ENCODE measurements around the gene TMEM215. TPM values are rescaled to one million over a fixed set of nuclear protein-coding genes. Genes with fewer than 3 reads are reported as not detected.
"Not testable (repeated sequence)": the region's sequence is repeated elsewhere in the genome, so short reads cannot be mapped to it uniquely, and the experiment has no call there.

The TMEM215 gene
- not detected for total RNA-seq

GRCh38 chr9:32783168-32783891 is at the start of gene TMEM215:
Gene TMEM215 (plus strand): TSS chr9:32783540. CDS start chr9:32784184, 644 bp downstream.
- peaks cover 64% of the 10 kb centered on the region for H3K27me3 Mint-ChIP-seq

GRCh38 chr9:32735476-32735875 is 47.9 kb upstream of the TMEM215 start:
- H3K36me3 Mint-ChIP-seq, result no peaks in the 10 kb centered on the region
- no peak for DNase-seq
- H3K27me3 Mint-ChIP-seq, result no peaks in the 10 kb centered on the region

More at GRCh38 chr9:32783168-32783891, at the start of gene TMEM215:
- no peak for DNase-seq
- Mint-ChIP-seq H3K27ac (no peak within 1 kb of the TSS), H3K36me3 (no peaks in the 10 kb centered on the region), H3K9me3 (no peaks in the 10 kb centered on the region), H3K4me3 (no peak within 1 kb of the TSS), H3K4me1 (no peaks in the 10 kb centered on the region)

GRCh38 chr9:32737378-32737777 is 46.0 kb upstream of the TMEM215 start:
- no peak for DNase-seq
- Mint-ChIP-seq H3K9me3 (peaks cover 3% of the 10 kb centered on the region), H3K27ac (no peak overlapping the region), H3K4me3 (no peak overlapping the region), H3K4me1 (no peaks in the 10 kb centered on the region), H3K36me3 (no peaks in the 10 kb centered on the region), H3K27me3 (no peaks in the 10 kb centered on the region)

More at GRCh38 chr9:32735476-32735875, 47.9 kb upstream of the TMEM215 start:
- H3K4me1 Mint-ChIP-seq, result no peaks in the 10 kb centered on the region
- no peak overlapping the region for H3K4me3 Mint-ChIP-seq
- H3K27ac Mint-ChIP-seq, result no peak overlapping the region
- H3K9me3 Mint-ChIP-seq, result peaks cover 3% of the 10 kb centered on the region

- no peaks in the 10 kb centered on the region for H3K4me1 Mint-ChIP-seq
- DNase-seq, result no peak
- no peaks in the 10 kb centered on the region for H3K36me3 Mint-ChIP-seq
- H3K27ac Mint-ChIP-seq, result no peak overlapping the region
- H3K4me3 Mint-ChIP-seq, result no peak overlapping the region
- no peaks in the 10 kb centered on the region for H3K27me3 Mint-ChIP-seq
- H3K9me3 Mint-ChIP-seq, result peaks cover 9% of the 10 kb centered on the region
Measured at GRCh38 chr9:32738501-32739172, 44.7 kb upstream of the TMEM215 start.

GRCh38 chr9:32741706-32742105 is 41.6 kb upstream of the TMEM215 start:
- H3K4me1 Mint-ChIP-seq, result no peaks in the 10 kb centered on the region
- peaks cover 9% of the 10 kb centered on the region for H3K9me3 Mint-ChIP-seq
- no peak overlapping the region for H3K27ac Mint-ChIP-seq
- H3K4me3 Mint-ChIP-seq, result no peak overlapping the region
- H3K27me3 Mint-ChIP-seq, result no peaks in the 10 kb centered on the region
- no peaks in the 10 kb centered on the region for H3K36me3 Mint-ChIP-seq
- DNase-seq, result no peak

GRCh38 chr9:32742296-32742695 is 41.0 kb upstream of the TMEM215 start:
- Mint-ChIP-seq H3K27me3 (no peaks in the 10 kb centered on the region), H3K9me3 (peaks cover 9% of the 10 kb centered on the region), H3K27ac (no peak overlapping the region), H3K4me3 (no peak overlapping the region), H3K4me1 (no peaks in the 10 kb centered on the region), H3K36me3 (no peaks in the 10 kb centered on the region)
- no peak for DNase-seq

GRCh38 chr9:32748013-32748412 is 35.3 kb upstream of the TMEM215 start:
- H3K27ac Mint-ChIP-seq, result no peak overlapping the region
- H3K4me3 Mint-ChIP-seq, result no peak overlapping the region
- no peaks in the 10 kb centered on the region for H3K36me3 Mint-ChIP-seq
- H3K27me3 Mint-ChIP-seq, result peaks cover 18% of the 10 kb centered on the region
- peaks cover 7% of the 10 kb centered on the region for H3K9me3 Mint-ChIP-seq
- no peak for DNase-seq
- no peaks in the 10 kb centered on the region for H3K4me1 Mint-ChIP-seq

GRCh38 chr9:32755730-32756129 is 27.6 kb upstream of the TMEM215 start:
- no peak overlapping the region for H3K27ac Mint-ChIP-seq
- peaks cover 7% of the 10 kb centered on the region for H3K27me3 Mint-ChIP-seq
- H3K4me3 Mint-ChIP-seq, result no peak overlapping the region
- H3K4me1 Mint-ChIP-seq, result no peaks in the 10 kb centered on the region
- DNase-seq, result no peak
- no peaks in the 10 kb centered on the region for H3K9me3 Mint-ChIP-seq
- no peaks in the 10 kb centered on the region for H3K36me3 Mint-ChIP-seq

- no peak overlapping the region for H3K4me3 Mint-ChIP-seq
- no peaks in the 10 kb centered on the region for H3K4me1 Mint-ChIP-seq
- H3K27me3 Mint-ChIP-seq, result peaks cover 3% of the 10 kb centered on the region
- H3K27ac Mint-ChIP-seq, result no peak overlapping the region
- H3K9me3 Mint-ChIP-seq, result no peaks in the 10 kb centered on the region
- no peaks in the 10 kb centered on the region for H3K36me3 Mint-ChIP-seq
- no peak for DNase-seq
Measured at GRCh38 chr9:32764139-32764538, 19.2 kb upstream of the TMEM215 start.

GRCh38 chr9:32775283-32775682 is 8.1 kb upstream of the TMEM215 start:
- Mint-ChIP-seq H3K27me3 (peaks cover 16% of the 10 kb centered on the region), H3K4me1 (no peaks in the 10 kb centered on the region), H3K9me3 (peaks cover 23% of the 10 kb centered on the region), H3K4me3 (no peak overlapping the region), H3K27ac (no peak overlapping the region), H3K36me3 (no peaks in the 10 kb centered on the region)
- no peak for DNase-seq

- Mint-ChIP-seq H3K9me3 (peaks cover 23% of the 10 kb centered on the region), H3K4me3 (no peak overlapping the region), H3K4me1 (no peaks in the 10 kb centered on the region)
Measured at GRCh38 chr9:32776201-32776600, 7.1 kb upstream of the TMEM215 start.

GRCh38 chr9:32782476-32783167 is 718 bp upstream of the TMEM215 start:
- H3K9me3 Mint-ChIP-seq, result peaks cover 2% of the 10 kb centered on the region
- no peak overlapping the region for H3K4me3 Mint-ChIP-seq
- H3K36me3 Mint-ChIP-seq, result no peaks in the 10 kb centered on the region
- H3K27ac Mint-ChIP-seq, result no peak overlapping the region
- no peak for DNase-seq
- H3K4me1 Mint-ChIP-seq, result no peaks in the 10 kb centered on the region
- peaks cover 61% of the 10 kb centered on the region for H3K27me3 Mint-ChIP-seq

More at GRCh38 chr9:32776201-32776600, 7.1 kb upstream of the TMEM215 start:
- Mint-ChIP-seq H3K36me3 (no peaks in the 10 kb centered on the region), H3K27ac (no peak overlapping the region), H3K27me3 (peaks cover 23% of the 10 kb centered on the region)
- no peak for DNase-seq

GRCh38 chr9:32787816-32788215 is 4.5 kb downstream of the TMEM215 start:
- Mint-ChIP-seq H3K27ac (no peak overlapping the region), H3K27me3 (peaks cover 52% of the 10 kb centered on the region), H3K9me3 (no peaks in the 10 kb centered on the region), H3K4me1 (no peaks in the 10 kb centered on the region), H3K36me3 (no peaks in the 10 kb centered on the region), H3K4me3 (no peak overlapping the region)
- DNase-seq, result no peak

GRCh38 chr9:32796015-32796414 is 12.7 kb downstream of the TMEM215 start:
- not testable (repeated sequence) for H3K36me3 Mint-ChIP-seq, H3K27ac Mint-ChIP-seq, DNase-seq, H3K4me1 Mint-ChIP-seq, H3K4me3 Mint-ChIP-seq
- Mint-ChIP-seq H3K27me3 (peaks cover 16% of the 10 kb centered on the region), H3K9me3 (peaks cover 16% of the 10 kb centered on the region)

GRCh38 chr9:32801530-32801929 is 18.2 kb downstream of the TMEM215 start:
- Mint-ChIP-seq H3K36me3 (no peaks in the 10 kb centered on the region), H3K27ac (no peak overlapping the region), H3K4me3 (no peak overlapping the region), H3K9me3 (peaks cover 5% of the 10 kb centered on the region), H3K27me3 (peaks cover 23% of the 10 kb centered on the region), H3K4me1 (no peaks in the 10 kb centered on the region)
- DNase-seq, result no peak

Data from activated naive CD8-positive, alpha-beta T cell treated with anti-CD3 and anti-CD28 coated beads for 36 hours (primary cell).